ENCODE data around the gene KLHL36.
"Not testable (repeated sequence)": the region's sequence is repeated elsewhere in the genome, so short reads cannot be mapped to it uniquely, and the experiment has no call there.

KLHL36 gene

GRCh38 chr16:84617041-84617790, 31.1 kb upstream of the KLHL36 start:
- peak; percentile 51 for DNase-seq

GRCh38 chr16:84617791-84618580, 30.3 kb upstream of the KLHL36 start, which contains the start of gene COTL1:
COTL1 (minus strand) TSS chr16:84618078; CDS start chr16:84617914, 164 bp downstream.
- peak; percentile 98 for DNase-seq

GRCh38 chr16:84618581-84619460, 29.5 kb upstream of the KLHL36 start:
- no peak for DNase-seq

GRCh38 chr16:84620913-84621312, 27.4 kb upstream of the KLHL36 start:
- not testable (repeated sequence) for DNase-seq

GRCh38 chr16:84625556-84625955, 22.8 kb upstream of the KLHL36 start:
- DNase-seq = no peak

DNA sequence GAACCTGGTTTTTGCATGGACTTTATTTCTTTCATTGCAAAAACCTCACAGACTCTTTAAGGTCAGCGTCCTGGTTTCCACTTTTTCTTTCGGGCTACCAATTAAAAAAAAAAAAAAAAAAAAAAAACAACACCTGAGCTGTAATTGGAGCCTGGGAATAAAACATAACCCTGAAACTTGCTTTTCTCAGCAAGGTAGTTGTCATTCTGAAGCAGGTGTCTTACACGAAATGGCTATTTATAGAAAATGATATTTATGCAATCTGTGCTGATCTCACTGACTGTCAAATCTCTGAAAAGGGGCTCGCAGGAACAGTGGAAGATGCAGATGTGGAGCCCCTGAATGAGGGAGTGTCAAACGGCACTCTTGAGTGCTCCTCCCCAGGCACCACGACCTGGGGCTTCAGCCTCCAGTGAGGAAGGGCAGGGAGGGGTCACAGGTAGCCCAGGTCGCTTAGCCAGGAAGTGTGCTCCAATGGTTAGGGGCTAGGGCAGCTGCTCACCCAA, 20.0 kb upstream of the KLHL36 start:
- no peak for DNase-seq

- DNase-seq = no peak
These were observed 18.7 kb upstream of the KLHL36 start for GRCh38 chr16:84629580-84629979.

- DNase-seq = no peak
These were observed 18.3 kb upstream of the KLHL36 start for GRCh38 chr16:84630009-84630408.

DNA sequence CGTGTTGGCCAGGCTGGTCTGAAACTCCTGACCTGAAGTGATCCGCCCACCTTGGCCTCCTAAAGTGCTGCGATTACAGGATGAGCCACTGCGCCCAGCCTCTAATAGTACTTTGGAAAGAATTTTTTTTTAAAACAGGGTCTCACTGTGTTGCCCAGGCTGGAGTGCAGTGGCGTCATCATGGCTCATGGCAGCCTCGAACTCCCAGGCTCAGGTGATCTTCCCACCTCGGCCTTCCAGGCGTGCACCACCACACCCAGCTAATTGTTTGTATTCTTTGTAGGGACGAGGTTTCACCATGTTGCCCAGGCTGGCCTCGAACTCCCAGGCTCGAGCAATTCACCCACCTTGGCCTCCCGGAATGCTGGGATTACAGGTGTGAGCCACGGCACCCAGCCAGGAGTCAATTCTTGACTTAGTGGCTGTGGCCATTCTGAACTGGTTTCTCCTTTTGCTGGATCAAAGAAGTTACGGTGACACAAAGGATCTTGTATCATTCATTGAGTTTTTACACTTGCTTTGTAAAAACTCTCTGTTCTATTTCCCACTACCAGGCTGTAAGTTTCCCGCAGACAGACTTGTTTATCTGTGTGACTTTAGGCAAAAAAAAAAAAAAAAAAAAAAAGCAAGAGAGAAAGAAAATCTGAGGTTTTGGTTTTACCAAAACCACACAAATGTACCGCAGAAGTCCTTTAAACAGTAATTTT, 17.7 kb upstream of the KLHL36 start:
- DNase-seq = no peak

DNA sequence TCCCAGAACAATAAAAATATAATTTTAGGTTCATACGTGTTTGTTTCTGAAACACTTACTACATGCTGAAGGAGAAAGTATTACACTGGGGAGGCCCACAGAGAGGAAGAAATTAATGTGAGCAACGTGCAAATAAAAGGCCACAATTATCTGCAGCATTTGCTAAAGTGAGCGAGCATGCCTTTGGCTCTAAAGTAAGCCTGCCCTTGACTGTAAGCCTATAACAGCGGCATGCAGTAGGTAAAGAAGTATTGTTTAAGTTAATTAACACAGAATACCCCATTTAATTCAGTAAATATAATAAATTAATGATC, 17.2 kb upstream of the KLHL36 start:
- no peak for DNase-seq

GRCh38 chr16:84631886-84632285, 16.4 kb upstream of the KLHL36 start:
- no peak for DNase-seq

DNA sequence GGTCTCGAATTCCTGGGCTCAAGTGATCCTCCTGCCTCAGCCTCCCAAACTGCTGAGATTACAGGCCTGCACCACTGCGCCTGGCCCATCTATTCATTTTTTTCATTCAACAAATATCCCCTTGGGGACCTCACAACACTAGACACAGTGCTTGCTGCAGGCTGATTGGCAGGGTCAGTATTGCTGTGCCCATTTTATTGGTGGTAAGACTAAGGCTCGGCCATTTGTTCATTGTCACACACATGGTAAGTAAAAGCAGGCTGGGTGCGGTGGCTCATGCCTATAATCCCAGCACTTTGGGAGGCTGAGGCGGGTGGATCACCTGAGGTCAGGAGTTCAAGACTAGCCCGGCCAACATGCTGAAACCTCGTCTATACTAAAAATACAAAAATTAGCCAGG, 15.4 kb upstream of the KLHL36 start:
- not testable (repeated sequence) for DNase-seq

DNA sequence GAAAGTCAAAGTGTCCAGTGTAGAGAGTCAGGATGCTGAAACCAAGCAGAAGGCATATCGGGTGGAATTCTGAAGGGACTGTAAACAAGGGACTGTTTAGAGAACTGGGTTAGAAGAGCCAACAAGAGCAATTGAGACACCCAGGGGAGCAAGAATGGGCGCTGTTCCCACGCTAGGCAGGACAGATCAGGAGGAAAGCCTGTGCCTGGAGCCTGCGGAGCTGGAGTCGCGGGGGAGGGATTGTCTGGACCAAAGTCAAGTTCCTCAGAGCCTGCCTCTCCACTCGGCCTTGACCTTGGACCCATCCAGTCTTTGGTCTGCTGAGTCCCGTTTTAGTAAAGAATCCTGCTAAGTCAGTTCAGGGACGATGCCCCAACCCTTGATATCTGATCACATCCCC, 14.7 kb upstream of the KLHL36 start:
- no peak for DNase-seq

DNA sequence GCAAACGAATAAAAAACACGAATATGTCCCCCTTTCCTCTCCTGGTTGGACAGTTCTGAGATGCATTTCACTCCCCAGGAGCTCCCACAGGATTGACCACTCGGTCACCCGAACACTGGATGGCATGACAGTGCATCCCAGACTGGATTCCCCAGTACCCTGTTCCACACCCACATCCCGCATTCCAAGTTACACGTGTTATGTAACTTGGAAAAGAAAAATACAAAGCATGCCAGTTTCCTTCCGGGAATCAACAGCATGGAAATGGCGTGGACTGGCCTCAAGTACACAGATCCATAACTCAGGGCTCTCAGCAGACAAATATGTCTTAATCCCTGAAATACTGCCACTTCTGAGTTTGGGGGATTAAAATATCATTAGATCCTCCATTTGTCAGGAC, 12.6 kb upstream of the KLHL36 start:
- no peak for DNase-seq

DNA sequence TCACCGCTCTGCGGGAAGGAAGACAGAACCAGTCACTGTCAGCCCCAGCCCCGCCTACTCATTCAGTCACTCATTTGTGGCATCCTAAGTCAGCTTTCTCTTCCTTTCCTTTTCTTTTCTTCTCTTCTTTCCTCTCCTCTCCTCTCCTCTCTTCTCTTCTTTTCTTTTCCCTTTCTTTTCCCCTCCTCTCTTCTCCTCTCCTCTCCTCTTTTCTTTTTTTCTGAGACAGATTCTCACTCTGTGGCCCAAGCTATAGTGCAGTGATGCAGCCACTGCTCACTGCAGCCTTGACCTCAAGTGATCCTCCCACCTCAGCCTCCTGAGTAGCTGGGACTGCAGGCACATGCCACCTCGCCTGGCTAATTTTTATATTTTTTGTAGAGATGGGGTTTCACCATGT, 10.6 kb upstream of the KLHL36 start:
- DNase-seq = no peak

DNA sequence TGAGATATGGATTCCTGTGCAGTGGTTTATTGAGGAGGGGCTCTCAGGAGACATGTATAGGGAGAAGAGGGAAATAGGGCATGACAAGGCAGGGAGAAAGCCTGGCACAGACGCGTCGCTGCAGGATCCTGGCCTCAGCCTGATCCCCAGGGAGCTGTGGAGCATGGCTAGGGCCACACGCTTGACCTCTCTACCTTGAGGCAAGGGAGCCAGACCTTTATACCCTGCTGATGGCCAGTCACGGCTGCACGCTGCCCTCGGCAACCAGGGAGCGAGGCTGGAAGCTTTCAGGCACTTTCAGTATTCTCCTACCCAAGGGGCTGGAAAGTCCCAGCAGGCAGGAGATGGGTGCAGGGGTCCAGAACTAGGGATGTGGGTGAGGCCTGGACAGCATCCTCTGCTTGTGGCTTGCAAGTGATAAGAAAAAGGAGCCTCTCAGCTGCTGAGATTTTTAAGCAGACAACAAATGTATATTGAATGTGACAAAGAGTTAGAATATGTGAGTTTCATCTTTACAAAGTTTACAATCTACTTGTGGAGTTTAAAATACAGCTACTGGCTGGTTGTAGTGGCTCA, 10.0 kb upstream of the KLHL36 start:
- no peak for DNase-seq

DNA sequence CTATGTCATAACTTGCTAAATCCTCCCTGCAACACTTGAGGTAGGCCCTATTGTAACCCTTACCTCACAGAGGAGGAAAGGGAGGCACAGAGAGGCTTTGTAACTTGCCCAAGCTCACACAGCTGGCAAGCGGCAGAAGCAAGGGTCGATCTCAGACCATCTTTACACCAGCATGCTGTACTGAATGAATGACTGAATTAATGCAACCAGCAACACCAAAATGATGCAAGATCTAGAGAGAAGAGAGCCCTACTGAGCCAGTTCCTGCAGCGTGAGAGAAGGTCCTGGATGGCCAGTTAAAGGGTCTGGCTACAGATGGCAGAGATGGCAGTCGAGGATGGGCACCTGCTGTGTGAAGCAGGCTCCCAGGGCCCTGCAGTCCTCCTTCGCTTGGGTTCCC, 8.2 kb upstream of the KLHL36 start:
- no peak for DNase-seq

DNA sequence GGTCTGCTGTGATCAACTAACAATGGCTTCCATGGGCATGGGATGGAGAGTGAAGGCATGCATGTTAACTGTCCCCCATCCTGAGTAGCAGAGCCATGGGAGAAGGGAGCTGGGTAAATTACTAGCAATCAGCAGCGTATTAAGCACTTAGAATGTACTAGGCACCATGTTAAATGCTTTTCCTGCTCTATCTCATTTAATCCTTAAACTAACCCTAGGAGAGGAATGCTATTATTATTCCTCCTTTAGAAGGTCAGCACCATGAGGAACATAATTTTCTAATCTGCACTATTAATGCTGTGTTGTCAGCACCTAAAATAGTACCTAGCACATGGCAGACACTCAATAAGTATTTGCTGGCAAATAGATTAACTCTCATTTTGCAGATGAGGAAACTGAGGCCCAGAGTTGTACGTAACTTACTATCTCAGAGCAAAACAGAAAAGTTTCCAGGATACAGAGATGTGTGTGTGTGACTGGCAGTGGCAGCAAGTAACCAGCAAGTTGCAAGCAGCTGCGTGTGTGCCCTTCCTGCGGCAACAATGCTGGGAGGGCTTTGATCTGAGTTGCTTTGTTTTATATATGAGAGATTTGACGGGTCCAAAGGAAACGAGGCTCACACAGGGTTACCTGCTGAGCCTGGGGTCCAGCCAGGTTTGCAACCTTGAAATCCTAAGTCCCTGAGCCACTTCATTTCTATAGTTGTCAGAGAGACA, 6.5 kb upstream of the KLHL36 start:
- DNase-seq = no peak

DNA sequence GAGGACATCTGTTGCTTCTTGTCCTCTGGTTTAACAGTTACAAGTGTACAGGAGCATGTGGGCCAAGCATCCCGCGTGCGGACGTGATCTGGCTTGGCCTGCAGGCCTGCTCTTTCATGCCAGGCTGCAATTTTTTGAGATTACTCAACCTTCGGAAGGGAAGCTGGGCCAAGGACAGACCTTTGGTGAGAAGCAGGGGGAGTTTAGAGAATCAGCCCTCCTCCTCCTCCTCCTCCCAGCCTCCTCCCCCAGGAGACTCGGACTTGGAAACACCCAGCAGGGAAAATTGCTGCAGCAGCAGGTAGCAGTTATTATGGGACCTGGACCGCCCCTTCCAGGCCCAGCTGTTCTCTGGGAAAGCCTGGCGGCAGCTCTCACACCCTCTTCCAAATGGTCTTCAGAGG, 5.1 kb upstream of the KLHL36 start:
- no peak for DNase-seq

DNA sequence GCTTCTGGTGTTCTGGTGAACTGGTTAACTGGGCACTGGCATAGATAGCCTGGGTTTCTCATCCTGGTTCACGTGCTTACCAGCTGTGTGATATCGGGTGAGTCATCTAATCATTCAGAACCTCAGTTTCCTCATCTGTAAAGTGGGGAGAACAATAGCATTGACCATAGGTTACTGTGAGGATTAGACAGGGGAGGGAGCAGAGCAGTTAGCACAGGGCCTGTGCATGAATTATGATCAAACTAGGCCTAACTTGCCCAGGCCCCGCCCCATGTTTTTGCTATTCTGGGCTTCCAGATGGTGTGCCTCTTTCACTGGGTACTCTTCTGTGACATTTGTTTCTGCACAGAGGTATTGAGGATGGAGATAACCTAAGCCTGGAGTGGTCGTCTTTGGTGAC, 4.6 kb upstream of the KLHL36 start:
- no peak for DNase-seq

Data from stimulated activated CD4-positive, alpha-beta T cell treated with anti-CD3 and anti-CD28 coated beads, Interleukin-12 subunit alpha, Interleukin-12 subunit beta, amount 100 ng/mL, for 4 hours (primary cell).